ENCODE data around the gene IL22RA1. TPM values are rescaled to one million over a fixed set of nuclear protein-coding genes. Genes with fewer than 3 reads are reported as not detected.

IL22RA1 gene
- total and polyA plus RNA-seq, 10 of the 15 experiments (the other 5 are each of a cell fraction or from before 2014, with no cell fraction given), result not detected

GRCh38 chr1:24123611-24124010 lies 19.3 kb downstream of the IL22RA1 start (continued):
- TF ChIP-seq PRDM15 (CRISPR knock-in tag; IDR thresholded peaks at IDR 0.05), result no peak
- no peak for TF ChIP-seq E2F4 (IDR thresholded peaks at IDR 0.05; ENCODE audit: low read depth, low read length)
- no peak for TF ChIP-seq NR2C1 (IDR thresholded peaks at IDR 0.05)
- no peak for TF ChIP-seq BMI1 (IDR thresholded peaks at IDR 0.05; ENCODE audit: borderline replicate concordance)
- TF ChIP-seq CUX1 (IDR thresholded peaks at IDR 0.05; ENCODE audit: insufficient replicate concordance, low read depth, low read length), result no peak
